DMS79 (cell line): ENCODE results near the gene HPGDS.
"Not testable (repeated sequence)": the region's sequence is repeated elsewhere in the genome, so short reads cannot be mapped to it uniquely, and the experiment has no call there.

Experiments used
- DNase-seq: peaks from one replicate; lab custom pipeline; 2025; lab: John Stamatoyannopoulos, UW

Gene HPGDS

DNA sequence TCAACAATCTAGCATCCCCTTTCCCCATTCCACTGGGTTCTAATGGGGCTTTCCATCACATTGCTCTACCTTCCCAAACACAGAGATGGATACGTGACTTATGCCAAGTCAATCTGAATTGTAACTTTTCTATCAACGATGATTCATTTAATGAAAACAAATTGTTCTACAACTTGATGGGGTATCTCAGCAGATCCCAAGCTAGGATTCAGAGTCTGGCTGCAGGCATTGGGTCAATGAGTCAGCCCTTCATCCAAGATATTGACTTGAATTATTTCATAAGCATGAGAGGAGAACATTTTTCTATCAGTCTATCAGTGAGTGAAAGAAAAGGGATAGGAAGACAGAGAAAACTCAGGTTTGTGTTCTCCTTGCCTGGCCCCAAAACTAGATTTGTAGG is 15.0 kb upstream of the HPGDS start:
- DNase-seq, result no peak

DNA sequence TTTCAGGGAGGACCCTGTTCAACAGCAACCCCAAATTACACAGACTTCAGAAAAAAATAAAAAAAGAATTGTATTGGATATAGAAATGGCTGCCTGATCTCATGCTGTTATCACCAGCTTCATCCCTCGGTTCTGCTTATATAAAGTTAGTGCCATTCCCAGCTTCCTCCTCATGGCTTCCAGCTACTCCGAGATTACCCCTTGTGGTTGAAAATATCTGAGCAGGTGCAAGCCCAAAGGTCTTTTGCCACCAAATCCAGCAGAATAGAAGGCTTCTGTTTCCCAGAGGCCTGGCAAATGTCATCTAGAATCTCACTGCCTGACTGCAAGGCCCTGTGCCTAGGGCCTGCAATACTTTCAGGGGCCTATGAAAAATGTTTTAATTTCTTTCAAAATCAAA is 13.8 kb upstream of the HPGDS start:
- DNase-seq, result no peak

DNA sequence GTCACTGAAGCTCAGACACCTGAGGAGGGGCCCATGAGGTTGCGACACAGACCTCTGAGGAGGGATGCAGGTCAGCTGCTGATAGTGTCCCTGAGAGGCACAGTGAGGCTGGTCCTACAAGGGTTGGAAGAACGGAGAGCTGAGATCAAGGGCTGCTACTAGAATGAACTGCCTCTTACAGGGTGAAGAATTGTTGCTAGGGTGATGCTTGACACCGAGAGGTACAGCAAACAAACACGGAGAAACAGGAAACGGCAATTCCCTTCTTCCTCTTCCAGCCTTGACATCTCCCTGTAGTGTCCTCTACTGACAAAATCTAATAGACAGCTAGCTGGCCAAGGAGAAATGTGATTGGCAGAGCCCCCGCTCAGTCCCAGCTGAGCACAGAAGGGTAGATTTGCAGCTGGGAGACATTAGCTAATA is 11.8 kb upstream of the HPGDS start:
- no peak for DNase-seq

DNA sequence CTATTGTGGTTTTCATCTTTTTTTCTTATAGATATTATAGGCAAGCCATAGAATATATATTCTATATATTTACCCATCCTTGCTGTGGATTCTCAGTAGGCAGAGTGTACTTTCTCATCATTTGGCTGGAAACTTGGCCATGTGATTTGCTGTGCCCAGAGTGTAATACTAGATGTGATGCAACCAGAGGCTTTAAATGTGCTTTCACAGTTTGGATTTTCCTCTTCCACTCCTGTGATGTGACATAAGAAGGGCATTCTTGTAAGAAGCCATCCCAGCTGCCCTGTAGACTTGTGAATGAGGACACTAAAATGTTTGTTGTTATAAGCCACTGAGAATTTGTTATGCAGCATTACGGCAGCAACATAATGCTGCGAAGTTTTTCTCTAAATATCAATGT is 10.4 kb upstream of the HPGDS start:
- no peak for DNase-seq

DNA sequence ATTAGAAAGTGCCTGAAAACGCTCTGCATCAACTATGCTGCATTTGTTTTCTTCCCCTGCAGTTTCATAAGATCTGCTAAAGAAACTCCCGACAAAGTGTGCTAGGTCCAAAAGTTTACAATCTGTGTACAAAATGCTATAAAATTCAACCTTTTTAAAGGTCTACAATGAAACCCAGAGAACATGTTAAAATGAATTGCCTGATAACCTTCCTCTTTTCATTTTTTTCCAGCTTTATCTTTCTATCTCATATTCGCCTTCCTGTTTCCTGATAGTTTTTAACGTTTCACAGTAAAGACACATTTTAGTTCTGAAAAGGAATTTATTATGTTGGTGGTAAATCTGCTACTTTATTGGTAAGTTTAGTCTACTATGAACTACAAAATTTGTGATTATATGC is 9.5 kb upstream of the HPGDS start:
- DNase-seq, result no peak

DNA sequence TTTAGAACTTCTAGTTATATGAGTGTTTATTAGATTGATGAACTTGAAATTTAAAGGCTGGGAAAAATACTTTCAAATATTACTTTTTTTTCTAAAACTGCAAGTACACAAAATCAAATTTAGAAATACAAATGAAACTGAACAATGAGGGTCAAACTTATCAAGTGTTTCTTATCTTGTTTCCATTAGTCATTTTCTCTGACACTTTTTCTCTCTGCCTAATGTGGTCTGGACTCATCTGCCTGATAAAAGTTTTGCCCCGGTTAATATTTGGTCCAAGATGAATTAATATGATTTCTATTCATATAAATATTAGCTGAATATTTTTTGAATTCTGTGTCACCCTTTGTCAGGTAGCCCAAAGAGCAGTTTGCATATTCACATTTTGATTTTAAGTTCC is 8.7 kb upstream of the HPGDS start:
- no peak for DNase-seq

GRCh38 chr4:94350095-94350494 is 7.5 kb upstream of the HPGDS start:
- no peak for DNase-seq

DNA sequence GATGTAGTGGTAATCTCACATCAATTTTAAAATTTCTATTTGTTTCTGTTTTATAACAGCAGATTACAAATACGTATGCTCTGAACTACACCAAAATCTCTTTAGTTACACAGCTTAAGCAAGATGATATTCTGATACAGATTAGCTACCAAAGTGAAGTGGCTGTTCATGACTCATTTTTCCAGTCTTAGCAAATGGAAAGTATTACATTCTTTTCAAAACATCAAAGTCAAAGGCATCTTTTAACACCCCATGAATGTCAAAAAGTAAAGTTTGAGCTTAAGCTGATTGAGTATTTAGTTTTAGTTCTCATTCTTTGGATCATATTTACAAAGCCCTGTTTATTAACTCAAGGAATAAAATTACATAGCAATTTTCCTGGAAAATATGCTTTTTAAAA is 6.6 kb upstream of the HPGDS start:
- no peak for DNase-seq

DNA sequence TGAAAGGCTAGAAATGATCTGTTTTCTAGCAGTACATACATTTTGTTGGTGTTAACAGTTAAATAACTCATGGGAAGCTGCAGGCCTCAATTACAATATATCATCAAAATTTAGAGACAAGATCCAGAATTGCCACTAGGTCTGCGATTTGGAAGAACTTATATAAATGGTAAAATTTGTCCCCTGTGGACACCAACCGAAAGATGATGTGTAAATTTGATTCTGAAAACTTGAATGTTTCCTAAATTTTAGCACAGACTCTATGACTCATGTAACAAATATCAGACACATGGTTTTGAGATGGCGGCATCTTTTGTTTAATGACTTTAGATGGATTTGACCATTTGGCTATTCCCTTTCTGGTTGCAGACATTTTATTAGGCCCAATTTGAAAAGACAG is 6.0 kb upstream of the HPGDS start:
- no peak for DNase-seq

DNA sequence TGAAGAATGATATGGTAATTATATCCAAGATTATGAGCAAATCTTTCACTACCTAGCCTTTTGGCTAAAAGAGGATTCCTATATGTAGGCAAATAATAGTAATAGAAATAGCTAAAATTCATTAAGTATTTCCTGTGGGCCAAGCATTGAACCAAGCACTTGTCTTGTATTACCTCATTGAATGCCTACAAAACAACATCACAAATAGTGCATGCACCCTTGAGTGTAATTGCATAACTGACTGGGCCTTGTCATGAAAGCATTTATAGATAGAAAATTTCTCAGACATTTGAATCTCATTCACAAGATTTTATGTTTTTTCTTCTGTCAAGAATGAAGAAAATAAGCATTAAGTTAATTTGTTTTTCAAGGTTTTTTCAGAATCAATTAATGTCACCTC is 3.9 kb upstream of the HPGDS start:
- no peak for DNase-seq

DNA sequence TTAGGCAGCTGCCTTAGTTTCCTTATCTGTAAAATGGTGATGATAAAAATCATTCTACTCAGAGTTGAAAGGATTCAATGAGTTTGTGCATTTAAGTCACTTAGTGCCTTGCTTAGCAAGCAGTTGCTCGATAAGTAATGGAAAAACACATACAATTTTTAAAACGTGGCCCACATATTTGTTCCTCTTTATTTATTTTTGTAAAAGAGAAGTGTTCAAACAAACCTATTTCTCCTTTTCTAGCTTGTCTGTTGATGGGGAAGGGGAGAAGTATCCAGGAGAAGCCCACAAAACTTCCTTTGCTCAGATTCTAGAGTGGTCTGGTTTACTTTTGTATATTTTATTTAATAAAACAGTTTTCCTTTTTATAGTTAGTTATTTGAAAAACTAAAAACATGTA is 3.3 kb upstream of the HPGDS start:
- no peak for DNase-seq

DNA sequence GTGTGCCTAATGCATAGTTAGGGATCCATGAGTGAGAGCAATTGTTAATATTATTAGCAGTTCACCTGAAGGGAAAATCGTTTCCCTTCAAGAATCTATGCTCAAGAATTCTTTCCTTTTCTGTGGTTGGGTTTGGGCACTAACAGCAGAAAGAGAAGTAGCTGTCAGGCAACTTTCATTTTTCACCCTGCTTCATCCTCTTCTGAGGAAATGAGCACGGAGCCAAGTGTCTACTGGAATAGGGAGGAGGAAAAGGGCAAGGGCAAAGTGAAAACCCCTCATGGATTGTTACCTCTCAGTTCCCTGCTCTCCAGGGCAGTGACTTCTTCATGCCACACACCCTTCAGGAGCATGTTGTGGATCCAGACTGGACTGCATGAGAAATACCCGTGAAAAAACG is 2.6 kb upstream of the HPGDS start:
- no peak for DNase-seq

DNA sequence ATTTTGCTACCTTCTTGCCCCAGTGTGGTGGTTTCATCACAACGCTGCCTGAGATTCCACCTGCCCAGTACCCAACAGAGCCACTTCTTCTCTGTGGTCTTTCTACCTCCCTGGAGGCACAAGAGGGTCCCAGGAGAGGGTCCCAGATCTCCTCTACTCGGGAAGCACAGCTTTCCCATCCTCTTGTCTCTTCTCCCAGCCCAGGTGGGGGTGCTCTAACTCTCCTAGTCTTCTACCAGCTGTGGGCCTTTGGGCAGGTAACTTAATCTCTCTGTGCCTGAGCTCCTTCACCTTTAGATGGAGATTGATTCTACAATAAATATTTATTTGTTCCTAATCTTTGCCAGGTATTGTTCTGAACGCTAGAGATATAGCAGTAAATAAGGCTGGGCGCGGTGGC is 1.8 kb upstream of the HPGDS start:
- no peak for DNase-seq

DNA sequence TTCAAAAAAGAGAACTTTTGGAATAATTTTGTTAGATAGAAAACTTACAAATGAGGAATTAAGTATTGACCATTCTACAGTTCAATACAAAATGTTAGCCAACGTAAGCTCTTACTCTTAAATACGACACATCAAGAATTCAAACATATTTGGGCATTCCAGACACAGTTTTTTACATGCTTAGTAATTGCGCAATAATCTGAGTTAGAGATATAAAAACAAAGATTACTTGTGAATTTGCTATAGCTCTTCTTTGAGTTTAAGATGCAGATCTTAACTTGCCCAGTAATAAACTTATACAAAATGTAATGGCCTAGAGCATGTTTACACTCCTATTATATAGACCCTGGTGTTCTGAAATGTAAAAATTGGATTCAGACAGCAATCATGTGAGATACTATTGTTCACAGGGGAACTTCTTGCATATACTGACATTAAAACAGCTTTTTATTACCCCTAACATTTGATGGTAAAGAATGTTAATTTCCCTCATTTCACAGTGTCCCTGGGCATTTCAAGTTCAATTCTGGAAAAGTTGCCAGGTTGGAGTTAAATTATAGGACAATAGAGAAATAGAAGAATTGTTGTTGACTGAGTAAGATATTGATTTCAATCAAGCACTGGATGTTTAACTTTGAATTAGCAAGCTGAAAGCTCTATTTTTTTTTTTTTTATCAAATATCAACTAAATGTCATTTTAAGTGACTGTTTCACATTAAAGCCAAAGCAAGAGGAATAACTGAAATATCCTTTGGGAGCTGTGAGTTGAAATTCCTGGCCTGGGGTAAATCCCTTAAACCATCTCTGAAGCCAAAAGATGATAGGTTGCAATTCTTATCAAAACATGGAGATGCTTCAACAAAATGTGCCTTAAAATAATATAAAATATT is 910 bp downstream of the HPGDS start:
- DNase-seq, result no peak

DNA sequence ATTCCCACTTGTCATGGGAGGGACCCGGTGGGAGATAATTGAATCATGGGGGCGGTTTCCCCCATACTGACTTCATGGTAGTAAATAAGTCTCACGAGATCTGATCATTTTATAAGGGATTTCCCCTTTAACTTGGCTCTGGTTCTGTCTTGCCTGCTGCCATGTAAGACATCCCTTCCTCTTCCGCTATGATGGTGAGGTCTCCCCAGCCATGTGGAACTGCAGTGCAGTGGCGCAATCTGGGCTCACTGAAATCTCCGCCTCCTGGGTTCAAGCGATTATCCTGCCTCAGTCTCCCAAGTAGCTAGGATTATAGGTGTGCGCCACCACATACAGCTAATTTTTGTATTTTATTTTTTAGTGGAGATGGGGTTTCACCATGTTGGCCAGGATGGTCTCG is 2.9 kb downstream of the HPGDS start:
- no peak for DNase-seq

- no peak for DNase-seq
Observed at GRCh38 chr4:94338681-94339351, 3.8 kb downstream of the HPGDS start.

DNA sequence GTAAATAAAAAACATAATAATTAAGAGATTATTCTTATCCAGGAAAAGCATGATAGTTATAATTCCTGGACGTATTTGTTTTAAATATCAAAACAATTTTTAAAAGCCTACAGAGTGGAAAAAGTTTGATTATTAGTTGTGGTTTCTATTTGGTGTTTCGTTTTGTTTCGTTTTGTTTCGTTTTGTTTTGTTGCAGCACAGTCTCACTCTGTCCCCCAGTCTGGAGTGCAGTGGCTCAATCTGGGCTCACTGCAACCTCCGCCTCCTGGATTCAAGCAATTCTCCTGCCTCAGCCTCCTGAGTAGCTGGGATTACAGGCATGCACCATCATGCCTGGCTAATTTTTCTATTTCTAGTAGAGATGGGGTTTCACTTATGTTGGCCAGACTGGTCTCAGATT is 5.8 kb downstream of the HPGDS start:
- not testable (repeated sequence) for DNase-seq

DNA sequence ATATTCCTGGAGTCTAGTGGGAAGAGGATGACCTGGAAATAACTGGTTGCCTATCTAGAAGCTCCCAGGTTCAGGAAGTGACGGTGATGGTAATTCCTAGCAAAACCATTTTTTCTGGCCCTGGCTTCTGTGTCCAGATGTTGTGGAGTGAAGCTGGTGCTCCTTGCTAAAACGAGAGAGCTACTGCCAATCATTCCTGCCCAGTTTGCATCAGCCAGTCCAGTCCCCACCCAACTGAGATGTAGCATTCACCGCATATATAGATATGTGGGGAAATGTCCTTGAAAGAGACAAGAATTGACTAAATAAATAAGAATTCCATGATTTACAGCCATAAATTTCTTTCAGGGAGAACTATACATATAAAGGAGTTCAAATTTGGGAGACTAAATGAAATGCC is 6.3 kb downstream of the HPGDS start:
- no peak for DNase-seq

- no peak for DNase-seq
Observed at GRCh38 chr4:94334962-94335361, 7.7 kb downstream of the HPGDS start.

- DNase-seq, result no peak
Observed at GRCh38 chr4:94334476-94334875, 8.2 kb downstream of the HPGDS start.

- DNase-seq, result no peak
Observed at GRCh38 chr4:94333866-94334265, 8.8 kb downstream of the HPGDS start.

GRCh38 chr4:94332983-94333590 is 9.5 kb downstream of the HPGDS start:
- DNase-seq, result no peak

DNA sequence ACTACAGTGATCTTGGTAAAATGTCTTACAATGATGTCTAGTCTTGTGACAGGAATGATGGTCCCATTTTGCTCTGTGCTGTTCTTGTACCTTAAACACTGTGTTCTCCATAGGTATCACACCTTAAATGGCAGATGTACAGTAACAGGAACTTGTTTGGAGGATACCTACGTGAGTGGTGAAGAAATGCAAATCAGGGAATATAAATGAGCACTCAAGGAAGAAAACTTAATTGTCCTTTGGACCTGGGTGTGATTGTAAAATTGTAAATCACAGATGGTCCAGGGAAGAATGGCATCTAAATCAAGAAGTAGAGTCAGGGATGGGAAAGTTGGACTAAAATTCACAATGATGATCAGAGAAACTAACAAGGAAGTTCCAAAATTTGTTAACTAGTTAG is 12.7 kb downstream of the HPGDS start:
- DNase-seq, result no peak
